K562 (cell line): ENCODE measurements around the gene WFDC1. TPM values are rescaled to one million over a fixed set of nuclear protein-coding genes. Genes with fewer than 3 reads are reported as not detected.

Source experiments
- ATAC-seq: fragments of 200-7000 bp; cut with Tn5 transposase; 3 replicates; pipeline ENCODE4 v1.9.1; 2020; ENCODE audit warnings: moderate library complexity
- BruUV-seq: library from RNA; stranded (reverse); fragments of 400-500 nt; replicated peaks from 2 replicates; lab custom pipeline; 2021; lab: Mats Ljungman, UMichigan
- CTCF ChIA-PET: fragments of 300-600 bp; formaldehyde crosslinking; extraction: SDS; loops from one replicate; lab custom pipeline; 2021; ENCODE audit warnings: low intra/inter-chr PET ratio; lab: Yijun Ruan, JAX
- POLR2A ChIA-PET: fragments of 300-600, 350-650 bp; sonication (Branson Sonifier 250); formaldehyde crosslinking; extraction: SDS; loops from one replicate; lab custom pipeline; 2021; ENCODE audit warnings: antibody characterized with exemption, inconsistent platforms; lab: Yijun Ruan, JAX
- DNase-seq, 4 experiments: peaks; one replicate each; pipeline versions ENCODE4 v3.0.0 to v3.0.0-alpha.2; 2011 to 2018; ENCODE audit warnings: low spot score in 3 of 4, mixed read lengths in 3 of 4; ENCODE audit errors: extremely low read depth in 1 of 4
- FAIRE-seq: peaks from 2 replicates; lab custom pipeline; 2011; peaks lifted over from hg19 to GRCh38; lab: Jason Lieb, UNC
- H2AFZ ChIP-seq: 2 replicates; pipeline ENCODE4 v1.6.0; 2011; ENCODE audit warnings: low read depth, low read length, control low read depth, inconsistent platforms
- H3K27ac ChIP-seq: fragments of 200-600 bp; 3 replicates; pipeline ENCODE4 v1.8.0; 2011; ENCODE audit warnings: low read depth, mild to moderate bottlenecking, control low read depth, inconsistent platforms, low read length, moderate library complexity, mixed read lengths; ENCODE audit errors: extremely low read depth
- H3K27me3 ChIP-seq, 2 experiments: fragments of 300-600 bp in 1 of 2; 2 replicates in 1 of 2; 3 replicates in 1 of 2; pipeline versions ENCODE4 v1.6.0 to v1.8.0; 2011; ENCODE audit warnings: inconsistent platforms in 2 of 2, low read length in 2 of 2, mild to moderate bottlenecking in 1 of 2, mixed read lengths in 1 of 2, moderate library complexity in 1 of 2; ENCODE audit not compliant: control insufficient read depth in 2 of 2, insufficient read depth in 2 of 2
- H3K36me3 ChIP-seq: fragments of 300-600 bp; 3 replicates; pipeline ENCODE4 v1.8.0; 2011; ENCODE audit warnings: mild to moderate bottlenecking, low read length, inconsistent platforms; ENCODE audit not compliant: control insufficient read depth, insufficient read depth
- H3K4me1 ChIP-seq, 2 experiments: fragments of 200-600 bp in 1 of 2; replicated peaks in 1 of 2; 2 replicates in 1 of 2; 3 replicates in 1 of 2; pipeline versions ENCODE4 v1.5.1 to v1.8.0; 2011; ENCODE audit warnings: inconsistent platforms in 2 of 2, low read length in 2 of 2, mild to moderate bottlenecking in 1 of 2, mixed read lengths in 1 of 2, moderate library complexity in 1 of 2; ENCODE audit not compliant: control insufficient read depth in 2 of 2, insufficient read depth in 2 of 2
- H3K4me2 ChIP-seq: 2 replicates; pipeline ENCODE4 v1.6.1; 2011; ENCODE audit warnings: low read length, control low read depth, inconsistent platforms, mixed read lengths; ENCODE audit not compliant: insufficient read depth
- H3K4me3 ChIP-seq: fragments of 200-600 bp; sonication (generic), shearing (Covaris generic); 2 replicates; pipeline ENCODE4 v1.5.1; 2016; ENCODE audit warnings: control low read depth, inconsistent platforms
- H3K79me2 ChIP-seq: fragments of 200-600 bp; 3 replicates; pipeline ENCODE4 v1.8.0; 2011; ENCODE audit warnings: low read length, inconsistent platforms; ENCODE audit not compliant: control insufficient read depth, insufficient read depth
- H3K9ac ChIP-seq, 2 experiments: 2 replicates each; pipeline versions ENCODE4 v1.6.0 to v1.6.1; 2011; ENCODE audit warnings: low read depth in 2 of 2, low read length in 2 of 2, control low read depth in 1 of 2, inconsistent platforms in 1 of 2, mild to moderate bottlenecking in 1 of 2, mixed read lengths in 1 of 2; ENCODE audit not compliant: insufficient read depth in 1 of 2
- H3K9me1 ChIP-seq: one replicate; pipeline ENCODE4 v1.6.0; 2011; ENCODE audit warnings: inconsistent platforms, mild to moderate bottlenecking, low read length, moderate library complexity; ENCODE audit not compliant: control insufficient read depth, insufficient read depth
- H3K9me3 ChIP-seq: replicated peaks from 2 replicates; pipeline ENCODE4 v1.5.1; 2011; ENCODE audit warnings: low read depth, low read length, inconsistent platforms; ENCODE audit not compliant: control insufficient read depth, insufficient read depth
- H4K20me1 ChIP-seq: replicated peaks from 2 replicates; pipeline ENCODE4 v1.6.1; 2011; ENCODE audit warnings: low read length, inconsistent platforms, mixed read lengths; ENCODE audit not compliant: control insufficient read depth, insufficient read depth
- CBFA2T2 ChIP-seq: fragments of 450-650 bp; conservative IDR thresholded peaks from 2 replicates; pipeline ENCODE4 v1.6.1; 2017; ENCODE audit warnings: mild to moderate bottlenecking
- CBFA2T3 ChIP-seq: fragments of 450-650 bp; IDR thresholded peaks from 2 replicates; pipeline ENCODE4 v1.6.1; 2017
- CBX3 ChIP-seq, 2 experiments: IDR thresholded peaks; 1 replicate in 1 of 2; 2 replicates in 1 of 2; pipeline ENCODE4 v1.6.1; 2012; ENCODE audit warnings: inconsistent platforms in 2 of 2, low read length in 2 of 2, borderline replicate concordance in 1 of 2, control low read depth in 1 of 2
- RCOR1 ChIP-seq, 2 experiments: IDR thresholded peaks; 2 replicates each; pipeline ENCODE4 v1.6.1; 2012; ENCODE audit warnings: low read depth in 2 of 2, low read length in 2 of 2, borderline replicate concordance in 1 of 2, improper control_type of control experiment in 1 of 2
- TAL1 ChIP-seq: fragments of 450-650 bp; IDR thresholded peaks from 2 replicates; pipeline ENCODE4 v1.6.1; 2016; ENCODE audit warnings: mild to moderate bottlenecking
- TBL1XR1 ChIP-seq, 2 experiments: IDR thresholded peaks; 2 replicates each; pipeline ENCODE4 v1.6.1; 2012; ENCODE audit warnings: improper control_type of control experiment in 2 of 2, low read length in 2 of 2, mild to moderate bottlenecking in 1 of 2
- TEAD4 ChIP-seq, 2 experiments: sonication (generic) in 1 of 2; formaldehyde crosslinking in 1 of 2; IDR thresholded peaks; 2 replicates each; pipeline versions ENCODE4 v1.6.1 to v1.8.0; 2012 to 2022; ENCODE audit warnings: borderline replicate concordance in 1 of 2, inconsistent platforms in 1 of 2, low read length in 1 of 2, mild to moderate bottlenecking in 1 of 2, missing genetic modification reagents in 1 of 2
- ZNF212 ChIP-seq: fragments of 450-650 bp; formaldehyde crosslinking; IDR thresholded peaks from 2 replicates; pipeline ENCODE4 v1.4.0; 2020; ENCODE audit warnings: mild to moderate bottlenecking
- WGBS: fragments of 100-300 bp; shearing (Covaris generic); methylation state at CpG from one replicate; pipeline ENCODE4 v1.1.6; 2016; ENCODE audit warnings: low coverage, mixed read lengths; ENCODE audit not compliant: insufficient coverage; ENCODE audit errors: missing lambda C conversion rate; 5-methylcytosine and 5-hydroxymethylcytosine counted together
- in situ Hi-C: fragments of 300-500 bp; cut with MboI; formaldehyde crosslinking; loops from 4 replicates; pipeline ENCODE4 v1.15.0; 2018; ENCODE audit warnings: inconsistent platforms, mixed read lengths
- intact Hi-C: fragments of 100-400 bp; cut with micrococcal nuclease; formaldehyde crosslinking; loops from 2 replicates; pipeline ENCODE4 v1.14.2; 2022
- polyA plus RNA-seq, 8 experiments: library from polyadenylated mRNA; depleted of rRNA in 4 of 8; stranded (reverse) in 5 of 8; unstranded in 3 of 8; fragments of >200 nt; fragmentation: Nextera tagmentation in 2 of 8; fragmentation: Illumina TruSeq in 1 of 8; extraction: Ambion mirVana in 2 of 8; extraction: Trizol in 1 of 8; gene quantifications; 2 replicates each; pipeline versions ENCODE4 v1.2.1 to v1.2.3, GENCODE V29; 2011 to 2014; ENCODE audit warnings: inconsistent platforms in 1 of 8, missing spikeins in 1 of 8
- total RNA-seq, 7 experiments: library from RNA; depleted of rRNA in 6 of 7; stranded (reverse); fragments of >200 nt in 6 of 7; fragmentation: Illumina TruSeq in 2 of 7; extraction: Trizol in 2 of 7; gene quantifications; 2 replicates each; pipeline versions ENCODE4 v1.2.1 to v1.2.3, GENCODE V29; 2011 to 2021; ENCODE audit warnings: low replicate concordance in 1 of 7
- TF ChIP-seq, protein P1 (sequence below): sonication (generic); formaldehyde crosslinking; IDR thresholded peaks from 2 replicates; pipeline ENCODE4 v1.8.1; 2022; ENCODE audit warnings: missing genetic modification reagents
- TF ChIP-seq, protein P2 (sequence below), 2 experiments: fragments of 200-800 bp in 1 of 2; sonication (Bioruptor generic) in 1 of 2; sonication (generic) in 1 of 2; formaldehyde crosslinking in 1 of 2; IDR thresholded peaks in 1 of 2; conservative IDR thresholded peaks in 1 of 2; 2 replicates each; pipeline versions ENCODE4 v1.5.0 to v1.6.1; 2016 to 2020; ENCODE audit warnings: missing compliant biosample characterization in 1 of 2, missing genetic modification characterization in 1 of 2, missing genetic modification reagents in 1 of 2
- TF ChIP-seq, protein P3 (sequence below): fragments of 250-450 bp; sonication (Bioruptor Pico); IDR thresholded peaks from 2 replicates; pipeline ENCODE4 v1.5.1; 2021; ENCODE audit warnings: mild to moderate bottlenecking

The WFDC1 gene
- total and polyA plus RNA-seq, 9 of the 15 experiments (the other 6 are each of a cell fraction or from before 2014, with no cell fraction given), result not detected

DNA sequence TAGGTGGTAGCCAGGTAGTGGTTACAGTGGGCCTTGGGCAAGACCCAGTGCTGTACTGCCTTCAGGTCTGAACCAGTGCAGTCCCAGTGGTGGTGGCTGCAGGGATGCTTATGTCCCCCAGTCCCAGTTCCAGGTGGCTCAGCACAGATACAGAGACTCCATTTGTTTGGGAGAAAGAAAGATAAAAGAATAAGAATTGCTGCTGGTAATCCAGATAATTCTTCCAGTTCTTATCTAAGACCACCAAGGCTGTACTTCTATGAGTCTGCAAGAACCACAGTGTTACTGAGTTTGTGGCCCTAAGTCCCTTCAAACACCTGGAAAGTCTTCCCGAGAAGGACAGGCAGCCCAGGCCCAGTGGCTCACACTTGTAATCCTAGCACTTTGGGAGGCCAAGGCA lies 39.8 kb downstream of the WFDC1 start:
- H3K4me2 ChIP-seq, result no peak overlapping the region
- intact Hi-C loops, result no loop called here
- ATAC-seq (no peak), DNase-seq (no peak), FAIRE-seq (no peak)
- in situ Hi-C loops, result no loop called here
- H3K27me3 ChIP-seq, result peaks cover 38 to 49% of the 10 kb centered on the region in 2 experiments; a peak in 3 of 5 replicates
- no peak overlapping the region for H3K9ac ChIP-seq
- 0% methylated on average over 1 of the region's 1 CpG for WGBS
- H3K27ac ChIP-seq, result no peak overlapping the region
- no peak overlapping the region for H3K4me3 ChIP-seq
- H3K9me1 ChIP-seq, result no peaks in the 10 kb centered on the region
- ChIA-PET CTCF (no interaction called here), POLR2A (no interaction called here)
- no peak overlapping the region for H2AFZ ChIP-seq
- BruUV-seq, result no TSS peak
- peak; percentile 34; the same call in 1 of the 2 replicates for TF ChIP-seq TEAD4 (IDR thresholded peaks at IDR 0.05; ENCODE audit: low read length)
- no peak for TF ChIP-seq TEAD4 (CRISPR knock-in tag; IDR thresholded peaks at IDR 0.05; ENCODE audit: borderline replicate concordance)
- peak; percentile 59 for TF ChIP-seq CBFA2T3
- TF ChIP-seq, protein P1, sequence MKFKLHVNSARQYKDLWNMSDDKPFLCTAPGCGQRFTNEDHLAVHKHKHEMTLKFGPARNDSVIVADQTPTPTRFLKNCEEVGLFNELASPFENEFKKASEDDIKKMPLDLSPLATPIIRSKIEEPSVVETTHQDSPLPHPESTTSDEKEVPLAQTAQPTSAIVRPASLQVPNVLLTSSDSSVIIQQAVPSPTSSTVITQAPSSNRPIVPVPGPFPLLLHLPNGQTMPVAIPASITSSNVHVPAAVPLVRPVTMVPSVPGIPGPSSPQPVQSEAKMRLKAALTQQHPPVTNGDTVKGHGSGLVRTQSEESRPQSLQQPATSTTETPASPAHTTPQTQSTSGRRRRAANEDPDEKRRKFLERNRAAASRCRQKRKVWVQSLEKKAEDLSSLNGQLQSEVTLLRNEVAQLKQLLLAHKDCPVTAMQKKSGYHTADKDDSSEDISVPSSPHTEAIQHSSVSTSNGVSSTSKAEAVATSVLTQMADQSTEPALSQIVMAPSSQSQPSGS (CRISPR knock-in tag), result no peak
- TF ChIP-seq, protein P2, sequence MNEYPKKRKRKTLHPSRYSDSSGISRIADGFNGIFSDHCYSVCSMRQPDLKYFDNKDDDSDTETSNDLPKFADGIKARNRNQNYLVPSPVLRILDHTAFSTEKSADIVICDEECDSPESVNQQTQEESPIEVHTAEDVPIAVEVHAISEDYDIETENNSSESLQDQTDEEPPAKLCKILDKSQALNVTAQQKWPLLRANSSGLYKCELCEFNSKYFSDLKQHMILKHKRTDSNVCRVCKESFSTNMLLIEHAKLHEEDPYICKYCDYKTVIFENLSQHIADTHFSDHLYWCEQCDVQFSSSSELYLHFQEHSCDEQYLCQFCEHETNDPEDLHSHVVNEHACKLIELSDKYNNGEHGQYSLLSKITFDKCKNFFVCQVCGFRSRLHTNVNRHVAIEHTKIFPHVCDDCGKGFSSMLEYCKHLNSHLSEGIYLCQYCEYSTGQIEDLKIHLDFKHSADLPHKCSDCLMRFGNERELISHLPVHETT (CRISPR knock-in tag; conservative IDR thresholded peaks at IDR 0.05 in 1 of 2, IDR thresholded peaks at IDR 0.05 in 1 of 2), result no peak
- TF ChIP-seq TBL1XR1 (IDR thresholded peaks at IDR 0.05; ENCODE audit: low read length in 2 of 2), result no peak
- no peak for TF ChIP-seq CBX3 (IDR thresholded peaks at IDR 0.05; ENCODE audit: borderline replicate concordance in 1 of 2, low read length in 2 of 2)
- no peak for TF ChIP-seq ZNF212
- no peak for TF ChIP-seq RCOR1 (IDR thresholded peaks at IDR 0.05; ENCODE audit: borderline replicate concordance in 1 of 2, low read depth in 2 of 2, low read length in 2 of 2)
- TF ChIP-seq TAL1, result peak; percentile 58; the same call in 1 of the 2 replicates
- TF ChIP-seq, protein P3, sequence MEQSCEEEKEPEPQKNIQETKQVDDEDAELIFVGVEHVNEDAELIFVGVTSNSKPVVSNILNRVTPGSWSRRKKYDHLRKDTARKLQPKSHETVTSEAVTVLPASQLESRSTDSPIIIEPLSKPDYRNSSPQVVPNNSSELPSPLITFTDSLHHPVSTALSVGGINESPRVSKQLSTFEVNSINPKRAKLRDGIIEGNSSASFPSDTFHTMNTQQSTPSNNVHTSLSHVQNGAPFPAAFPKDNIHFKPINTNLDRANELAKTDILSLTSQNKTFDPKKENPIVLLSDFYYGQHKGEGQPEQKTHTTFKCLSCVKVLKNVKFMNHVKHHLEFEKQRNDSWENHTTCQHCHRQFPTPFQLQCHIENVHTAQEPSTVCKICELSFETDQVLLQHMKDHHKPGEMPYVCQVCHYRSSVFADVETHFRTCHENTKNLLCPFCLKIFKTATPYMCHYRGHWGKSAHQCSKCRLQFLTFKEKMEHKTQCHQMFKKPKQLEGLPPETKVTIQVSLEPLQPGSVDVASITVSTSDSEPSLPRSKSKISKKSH (CRISPR knock-in tag), result no peak
- TF ChIP-seq CBFA2T2, result peak; percentile 52
- no peaks in the 10 kb centered on the region for H3K79me2 ChIP-seq
- H4K20me1 ChIP-seq, result no peaks in the 10 kb centered on the region; the same call in 1 of the 2 replicates
- peaks cover 0 to 3% of the 10 kb centered on the region in 2 experiments; a peak in 1 of 5 replicates for H3K4me1 ChIP-seq
- no peaks in the 10 kb centered on the region; the same call in 1 of the 2 replicates for H3K9me3 ChIP-seq
- no peaks in the 10 kb centered on the region for H3K36me3 ChIP-seq
